Measurements from ENCODE around the gene FN1.

DNA sequence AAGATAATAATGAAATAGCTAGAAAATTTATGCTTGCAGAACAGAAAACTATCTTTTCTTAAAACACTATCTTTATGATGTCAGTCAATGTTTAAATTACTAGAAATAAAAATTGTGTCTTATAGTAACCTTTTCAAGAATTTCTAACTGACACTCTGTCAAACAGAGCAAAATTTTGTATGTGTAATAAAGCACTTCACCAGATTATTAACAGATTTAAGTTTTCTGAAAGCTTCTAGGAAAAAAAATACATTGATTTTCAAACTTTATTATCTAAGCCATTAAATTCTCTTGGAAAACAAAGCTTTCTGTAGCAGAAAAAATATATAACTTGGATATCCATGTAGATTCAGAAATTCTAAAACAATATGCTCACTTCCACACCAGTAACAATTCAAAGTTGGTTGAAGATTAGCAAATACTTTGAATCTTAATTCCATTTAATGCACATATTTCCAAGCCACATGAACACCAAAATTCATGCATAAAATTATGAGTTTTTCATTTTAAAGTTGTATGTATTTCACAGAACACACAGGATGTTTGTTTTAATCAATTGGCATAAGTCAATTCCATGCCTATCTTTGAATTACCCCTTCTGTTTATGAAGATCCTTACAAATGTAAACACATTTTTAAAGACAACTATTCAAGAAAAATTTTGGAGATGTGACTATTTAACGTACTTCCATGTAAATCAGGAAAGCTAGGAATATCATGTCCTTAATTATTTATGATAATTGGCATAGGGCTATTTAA is 19.9 kb downstream of the FN1 start:
- TF ChIP-seq, protein P1, sequence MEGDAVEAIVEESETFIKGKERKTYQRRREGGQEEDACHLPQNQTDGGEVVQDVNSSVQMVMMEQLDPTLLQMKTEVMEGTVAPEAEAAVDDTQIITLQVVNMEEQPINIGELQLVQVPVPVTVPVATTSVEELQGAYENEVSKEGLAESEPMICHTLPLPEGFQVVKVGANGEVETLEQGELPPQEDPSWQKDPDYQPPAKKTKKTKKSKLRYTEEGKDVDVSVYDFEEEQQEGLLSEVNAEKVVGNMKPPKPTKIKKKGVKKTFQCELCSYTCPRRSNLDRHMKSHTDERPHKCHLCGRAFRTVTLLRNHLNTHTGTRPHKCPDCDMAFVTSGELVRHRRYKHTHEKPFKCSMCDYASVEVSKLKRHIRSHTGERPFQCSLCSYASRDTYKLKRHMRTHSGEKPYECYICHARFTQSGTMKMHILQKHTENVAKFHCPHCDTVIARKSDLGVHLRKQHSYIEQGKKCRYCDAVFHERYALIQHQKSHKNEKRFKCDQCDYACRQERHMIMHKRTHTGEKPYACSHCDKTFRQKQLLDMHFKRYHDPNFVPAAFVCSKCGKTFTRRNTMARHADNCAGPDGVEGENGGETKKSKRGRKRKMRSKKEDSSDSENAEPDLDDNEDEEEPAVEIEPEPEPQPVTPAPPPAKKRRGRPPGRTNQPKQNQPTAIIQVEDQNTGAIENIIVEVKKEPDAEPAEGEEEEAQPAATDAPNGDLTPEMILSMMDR (conservative IDR thresholded peaks at IDR 0.05), result no peak
- TF ChIP-seq EZH2 (IDR thresholded peaks at IDR 0.05; ENCODE audit: low read depth), result no peak

Data from PC-9 (cell line).